ENCODE measurements around the gene TBC1D9. TPM values are rescaled to one million over a fixed set of nuclear protein-coding genes. Genes with fewer than 3 reads are reported as not detected.

TBC1D9 gene
- 10 to 100 TPM; 13.3 to 17.5 (median 15.2) TPM for total RNA-seq

DNA sequence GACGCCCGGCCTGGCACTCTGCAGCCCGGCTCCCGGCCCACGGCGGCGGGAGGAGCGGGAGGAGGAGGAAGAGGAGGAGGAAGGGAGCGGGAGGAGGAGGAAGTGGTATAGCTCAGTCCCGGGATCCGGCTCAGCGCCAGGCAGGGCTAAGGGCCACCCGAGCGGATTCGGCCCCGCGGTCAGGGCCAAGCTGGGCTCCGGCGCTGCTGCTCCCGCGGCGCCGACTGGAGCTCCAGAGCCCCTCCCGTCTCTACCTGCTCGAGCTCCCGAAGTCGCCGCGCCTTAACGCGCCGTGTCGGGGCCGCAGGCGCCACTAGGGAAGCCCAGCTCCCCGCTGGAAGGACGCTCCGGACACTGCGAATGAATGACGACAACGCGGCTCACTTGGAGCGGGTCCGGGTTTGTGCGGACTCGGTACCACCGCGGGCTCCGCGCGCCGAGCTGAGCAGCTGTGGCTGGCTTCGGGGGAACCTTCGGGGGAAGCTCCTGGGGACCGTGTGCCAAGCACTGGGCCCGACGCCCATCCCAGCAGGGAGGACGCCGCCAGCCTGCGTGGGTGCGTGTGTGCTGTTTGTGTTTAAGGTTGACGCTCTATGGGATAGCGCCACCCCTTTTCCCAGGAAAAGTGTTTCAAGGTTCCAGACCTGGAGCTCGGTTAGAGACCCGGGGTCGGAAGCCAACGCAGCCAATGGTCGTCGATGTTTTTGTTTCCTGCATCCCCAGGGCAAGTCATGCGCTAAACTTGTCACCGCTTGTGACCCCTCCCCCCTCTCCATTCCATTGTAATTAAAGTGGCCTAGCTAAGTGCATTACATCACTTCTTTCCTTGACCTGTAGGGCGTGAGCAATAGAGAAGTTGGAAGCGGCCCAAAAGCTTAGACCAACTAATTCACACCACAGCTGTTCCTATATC, at the start of gene TBC1D9:
Gene TBC1D9, minus strand, starts transcription at position 67 of the 913 bp plus-strand sequence. CDS start 340 bp downstream, outside the sequence.
- Histone ChIP-seq H3K4me1 (no peaks in the 10 kb centered on the region), H3K9me3 (no peaks in the 10 kb centered on the region), H3K27ac (peak within 1 kb of the TSS; percentile 99), H3K4me3 (replicated peaks in 1 of 3) (peak within 1 kb of the TSS; percentile 46 to 83 (median 71)), H3K36me3 (no peaks in the 10 kb centered on the region), H3K27me3 (no peaks in the 10 kb centered on the region)
- WGBS, 2 donors = 0 to 1% methylated on average over 17 to 21 of the region's 73 CpGs
- intact Hi-C loops (cut with DNase I) = no loop called here
- peak; percentile 77 to 78 for DNase-seq
- TF ChIP-seq, protein P1, sequence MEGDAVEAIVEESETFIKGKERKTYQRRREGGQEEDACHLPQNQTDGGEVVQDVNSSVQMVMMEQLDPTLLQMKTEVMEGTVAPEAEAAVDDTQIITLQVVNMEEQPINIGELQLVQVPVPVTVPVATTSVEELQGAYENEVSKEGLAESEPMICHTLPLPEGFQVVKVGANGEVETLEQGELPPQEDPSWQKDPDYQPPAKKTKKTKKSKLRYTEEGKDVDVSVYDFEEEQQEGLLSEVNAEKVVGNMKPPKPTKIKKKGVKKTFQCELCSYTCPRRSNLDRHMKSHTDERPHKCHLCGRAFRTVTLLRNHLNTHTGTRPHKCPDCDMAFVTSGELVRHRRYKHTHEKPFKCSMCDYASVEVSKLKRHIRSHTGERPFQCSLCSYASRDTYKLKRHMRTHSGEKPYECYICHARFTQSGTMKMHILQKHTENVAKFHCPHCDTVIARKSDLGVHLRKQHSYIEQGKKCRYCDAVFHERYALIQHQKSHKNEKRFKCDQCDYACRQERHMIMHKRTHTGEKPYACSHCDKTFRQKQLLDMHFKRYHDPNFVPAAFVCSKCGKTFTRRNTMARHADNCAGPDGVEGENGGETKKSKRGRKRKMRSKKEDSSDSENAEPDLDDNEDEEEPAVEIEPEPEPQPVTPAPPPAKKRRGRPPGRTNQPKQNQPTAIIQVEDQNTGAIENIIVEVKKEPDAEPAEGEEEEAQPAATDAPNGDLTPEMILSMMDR (IDR thresholded peaks at IDR 0.05) = peak in 2 of 6 experiments; percentile 1 to 36
- TF ChIP-seq POLR2A (IDR thresholded peaks at IDR 0.05) = peak; percentile 41 to 68

DNA sequence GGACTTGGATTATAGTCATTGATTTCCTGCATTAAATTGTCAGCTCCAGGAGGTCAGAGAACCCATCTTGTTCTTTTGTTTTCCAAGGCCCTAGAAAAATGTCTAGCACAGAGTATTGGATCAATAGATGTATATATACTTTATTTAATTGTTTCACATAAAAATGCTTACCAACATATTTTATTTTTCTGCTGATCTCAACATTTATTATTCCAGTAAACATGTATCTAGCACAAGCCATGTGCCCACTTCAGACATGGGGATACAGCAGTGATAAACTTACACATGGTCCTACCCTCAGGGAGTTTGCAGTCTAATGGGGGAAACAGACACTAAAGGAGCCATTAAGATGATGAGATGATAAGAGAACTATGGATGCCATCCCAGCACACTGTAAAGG, 49.1 kb upstream of the TBC1D9 start:
- no peaks in the 10 kb centered on the region for H3K27me3 ChIP-seq
- H3K27ac ChIP-seq = no peak overlapping the region
- no peaks in the 10 kb centered on the region for H3K4me1 ChIP-seq
- intact Hi-C loops (cut with DNase I) = no loop called here
- no peaks in the 10 kb centered on the region for H3K9me3 ChIP-seq
- H3K4me3 ChIP-seq (replicated peaks in 1 of 3) = no peak overlapping the region
- no peak for DNase-seq
- no peak for TF ChIP-seq POLR2A (IDR thresholded peaks at IDR 0.05)
- TF ChIP-seq, protein P1 (IDR thresholded peaks at IDR 0.05) = no peak
- H3K36me3 ChIP-seq = no peaks in the 10 kb centered on the region

DNA sequence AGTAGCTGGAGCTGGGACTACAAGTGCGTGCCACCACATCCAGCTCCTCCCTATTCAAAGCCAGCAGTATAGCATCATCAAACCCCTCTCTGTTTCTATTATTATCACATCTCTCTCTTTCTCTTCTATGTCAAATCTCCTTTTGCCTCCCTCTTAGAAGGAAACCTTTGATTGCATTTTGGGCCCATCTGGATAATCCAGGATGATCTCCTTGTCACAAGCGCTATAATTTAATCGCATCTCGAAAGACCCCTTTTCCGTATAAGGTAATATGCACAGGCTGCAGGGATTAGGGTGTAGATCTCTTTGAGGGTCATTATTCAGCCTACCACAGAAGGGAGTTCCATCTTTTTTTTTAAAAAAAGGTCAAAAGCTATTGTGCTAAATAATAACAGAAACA, 46.4 kb upstream of the TBC1D9 start:
- Histone ChIP-seq H3K4me1 (no peaks in the 10 kb centered on the region), H3K36me3 (no peaks in the 10 kb centered on the region), H3K4me3 (replicated peaks in 1 of 3) (no peak overlapping the region), H3K27me3 (no peaks in the 10 kb centered on the region), H3K27ac (no peak overlapping the region), H3K9me3 (no peaks in the 10 kb centered on the region)
- DNase-seq = no peak
- intact Hi-C loops (cut with DNase I) = no loop called here
- WGBS, 2 donors = 95 to 99% methylated on average over 5 of the region's 5 CpGs
- TF ChIP-seq, protein P1 (IDR thresholded peaks at IDR 0.05) = no peak
- no peak for TF ChIP-seq POLR2A (IDR thresholded peaks at IDR 0.05)

DNA sequence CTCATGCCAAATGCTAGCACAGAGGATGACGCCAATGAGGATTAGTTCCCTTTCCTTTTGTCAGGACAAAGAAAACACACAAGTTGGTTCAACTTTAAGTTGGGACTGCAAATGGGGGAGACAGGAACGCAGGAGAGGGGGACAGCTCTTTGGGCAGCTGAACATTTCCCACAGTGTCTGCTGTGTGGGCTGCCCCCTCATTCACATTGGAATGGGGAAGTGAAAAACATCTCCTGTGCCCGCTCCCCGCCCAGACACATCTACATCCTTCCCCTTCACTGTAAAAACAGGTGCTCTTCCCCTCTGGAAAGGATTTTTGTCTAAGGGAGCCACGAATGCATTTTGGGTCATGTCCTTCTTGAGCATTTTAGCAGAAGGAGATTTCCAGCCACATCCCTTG, 44.5 kb upstream of the TBC1D9 start:
- 76 to 77% methylated on average over 5 of the region's 5 CpGs for WGBS, 2 donors
- no peak for DNase-seq
- H3K4me1 ChIP-seq = no peaks in the 10 kb centered on the region
- no peaks in the 10 kb centered on the region for H3K27me3 ChIP-seq
- H3K36me3 ChIP-seq = no peaks in the 10 kb centered on the region
- intact Hi-C loops (cut with DNase I) = no loop called here
- TF ChIP-seq, protein P1 (IDR thresholded peaks at IDR 0.05) = no peak
- no peak for TF ChIP-seq POLR2A (IDR thresholded peaks at IDR 0.05)
- H3K9me3 ChIP-seq = no peaks in the 10 kb centered on the region
- no peak overlapping the region for H3K27ac ChIP-seq
- H3K4me3 ChIP-seq (replicated peaks in 1 of 3) = no peak overlapping the region

DNA sequence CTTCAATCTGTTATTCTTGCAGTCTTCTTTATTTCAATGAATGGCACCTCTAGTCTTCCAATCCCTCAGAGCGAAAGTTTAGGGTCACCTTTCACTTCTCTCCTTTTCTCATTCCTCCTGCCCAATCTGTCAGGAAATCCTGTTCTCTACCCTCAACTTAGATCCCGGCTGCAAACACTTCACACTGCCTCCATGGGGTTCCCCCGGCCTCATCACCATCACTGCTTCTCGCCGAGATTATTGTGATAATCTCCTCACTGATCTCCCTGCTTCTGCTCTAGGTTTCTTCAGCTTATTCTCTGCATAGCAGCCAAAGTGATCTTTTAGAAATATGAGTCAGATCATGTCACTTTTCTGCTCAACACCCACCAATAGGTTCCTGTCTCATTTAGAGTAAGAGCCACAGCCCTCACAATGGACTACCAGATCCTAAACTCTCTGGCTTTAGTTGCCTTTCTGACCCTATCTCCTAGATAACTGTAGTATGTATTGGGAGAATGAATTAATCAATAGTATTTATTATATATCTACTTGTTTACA, 43.6 kb upstream of the TBC1D9 start:
- intact Hi-C loops (cut with DNase I) = no loop called here
- Histone ChIP-seq H3K36me3 (no peaks in the 10 kb centered on the region), H3K27me3 (no peaks in the 10 kb centered on the region), H3K4me1 (no peaks in the 10 kb centered on the region), H3K9me3 (no peaks in the 10 kb centered on the region), H3K4me3 (replicated peaks in 1 of 3) (no peak overlapping the region), H3K27ac (no peak overlapping the region)
- no peak for DNase-seq
- WGBS, 2 donors = 66 to 70% methylated on average over 5 of the region's 5 CpGs
- no peak for TF ChIP-seq POLR2A (IDR thresholded peaks at IDR 0.05)
- TF ChIP-seq, protein P1 (IDR thresholded peaks at IDR 0.05) = no peak
